HG03135 (cell line): Measurements from ENCODE around the gene TSPAN4.

Experiments
- ATAC-seq: cut with Tn5 transposase; IDR thresholded peaks from one replicate; pipeline ENCODE4 v1.9.1; 2021; ENCODE audit warnings: mild to moderate bottlenecking, moderate library complexity; ENCODE audit not compliant: unreplicated experiment

TSPAN4 gene

GRCh38 chr11:901452-902061 is 58.9 kb downstream of the TSPAN4 start:
- ATAC-seq = no peak

DNA sequence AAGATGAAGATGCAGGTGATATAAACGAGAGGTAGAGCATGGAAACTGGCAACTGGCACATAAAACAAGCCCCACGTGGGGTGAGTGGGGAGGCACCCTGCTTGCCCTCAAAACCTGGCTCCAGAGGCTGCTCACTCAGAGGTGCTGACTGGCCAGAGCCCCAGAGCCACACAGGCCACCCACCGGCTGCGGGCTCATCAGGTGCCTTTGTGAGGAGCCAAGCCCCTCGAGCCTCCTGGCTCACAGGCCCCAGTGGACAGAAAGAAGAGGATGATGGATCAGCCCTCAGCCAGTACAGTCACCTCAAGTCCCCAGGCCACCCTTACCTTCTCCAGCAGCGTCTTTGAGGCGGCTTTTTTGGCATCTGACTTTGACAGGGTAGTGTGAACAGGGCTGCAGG is 61.7 kb downstream of the TSPAN4 start:
- no peak for ATAC-seq

GRCh38 chr11:905952-906351 is 63.3 kb downstream of the TSPAN4 start:
- ATAC-seq = no peak

GRCh38 chr11:907668-908067 is 65.0 kb downstream of the TSPAN4 start:
- no peak for ATAC-seq

- ATAC-seq = no peak
Observed at GRCh38 chr11:908273-908672, 65.6 kb downstream of the TSPAN4 start.

DNA sequence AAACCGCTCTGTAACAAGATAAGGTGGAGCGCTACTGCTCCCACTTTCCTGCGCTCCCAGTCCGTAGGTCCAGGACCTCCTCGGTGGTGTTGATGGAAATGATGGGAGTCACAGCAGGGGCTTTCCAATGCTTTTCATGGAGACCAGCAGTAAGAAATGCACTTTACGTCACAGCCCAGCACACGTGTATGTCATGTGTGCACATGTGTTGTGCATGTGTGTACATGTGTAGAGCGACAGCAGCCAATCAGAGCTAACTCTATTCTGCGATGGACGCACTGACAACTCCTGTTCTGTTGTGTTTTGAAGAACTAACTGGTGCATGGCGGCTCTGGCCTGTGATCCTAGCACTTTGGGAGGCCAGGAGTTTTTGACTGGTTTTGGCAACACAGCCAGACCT is 66.8 kb downstream of the TSPAN4 start:
- ATAC-seq = no peak

GRCh38 chr11:910044-910588 is 67.5 kb downstream of the TSPAN4 start:
- ATAC-seq = no peak

GRCh38 chr11:910589-911030 is 68.0 kb downstream of the TSPAN4 start, which contains the start of gene CHID1:
TSS of gene CHID1 (minus strand) at chr11:910810. CDS start at chr11:904816, 5,994 bp downstream.
- peak; percentile 84 for ATAC-seq

DNA sequence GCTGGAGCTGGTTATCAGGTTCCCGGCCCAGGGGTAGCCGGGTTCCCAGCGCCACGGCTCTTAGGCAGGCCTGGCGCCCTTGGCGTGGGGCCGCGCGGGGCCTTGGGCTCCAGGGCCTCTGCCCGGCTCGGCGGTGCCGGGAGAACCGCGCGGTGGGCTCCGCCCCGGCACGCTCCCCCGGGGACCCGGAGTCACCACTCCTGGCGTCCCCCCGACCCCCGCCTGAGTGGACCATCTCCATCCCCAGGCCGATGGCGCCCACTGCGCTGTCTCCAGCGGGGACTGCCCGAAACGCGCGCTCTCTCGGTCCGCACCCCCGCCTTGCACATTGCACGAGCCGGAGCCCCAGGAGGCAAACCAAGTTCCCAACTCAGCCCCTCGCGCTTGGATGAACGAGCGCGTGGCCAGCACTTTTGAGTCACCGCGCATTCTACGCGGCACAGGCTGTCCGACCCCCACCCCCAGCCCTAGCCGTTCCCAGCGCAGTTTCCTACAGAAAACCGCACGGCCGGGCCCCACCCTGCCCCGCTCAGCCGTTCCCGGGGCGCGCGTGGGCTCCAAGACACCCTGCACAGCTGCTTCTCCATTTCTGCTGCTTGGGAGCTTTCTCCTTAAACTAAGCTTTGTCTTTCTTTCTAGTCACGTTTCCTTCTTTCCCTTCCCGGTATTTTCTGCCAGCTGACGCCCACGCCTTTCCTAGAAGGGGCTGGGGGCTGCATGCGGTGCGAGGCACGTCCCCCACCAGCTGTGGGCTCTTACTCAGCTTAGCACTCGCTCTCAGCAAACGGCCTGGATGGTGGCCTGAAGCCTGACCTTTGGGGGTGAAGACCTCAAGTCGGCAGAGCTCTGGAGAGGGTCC is 68.6 kb downstream of the TSPAN4 start:
- ATAC-seq = peak; percentile 37

GRCh38 chr11:911890-912219 is 69.2 kb downstream of the TSPAN4 start:
- ATAC-seq = no peak

- ATAC-seq = no peak
Observed at GRCh38 chr11:912266-912665, 69.6 kb downstream of the TSPAN4 start.

DNA sequence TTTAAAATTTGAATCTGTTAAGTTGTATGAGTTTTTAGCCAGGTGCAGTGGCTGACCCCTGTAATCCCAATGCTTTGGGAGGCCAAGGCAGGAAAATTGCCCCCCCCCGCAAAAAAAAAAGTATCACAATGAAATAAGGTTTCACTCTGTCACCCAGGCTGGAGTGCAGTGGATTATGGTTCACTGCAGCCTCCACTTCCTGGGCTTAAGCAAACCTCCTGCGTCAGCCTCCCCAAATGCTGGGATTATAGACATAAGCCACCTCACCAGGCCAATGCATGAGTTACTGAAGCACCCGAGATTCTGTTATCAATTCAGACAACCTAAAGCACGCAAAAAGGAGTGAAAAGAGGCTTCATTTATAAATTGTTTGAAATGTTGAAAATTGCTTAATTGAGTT is 70.4 kb downstream of the TSPAN4 start:
- no peak for ATAC-seq

DNA sequence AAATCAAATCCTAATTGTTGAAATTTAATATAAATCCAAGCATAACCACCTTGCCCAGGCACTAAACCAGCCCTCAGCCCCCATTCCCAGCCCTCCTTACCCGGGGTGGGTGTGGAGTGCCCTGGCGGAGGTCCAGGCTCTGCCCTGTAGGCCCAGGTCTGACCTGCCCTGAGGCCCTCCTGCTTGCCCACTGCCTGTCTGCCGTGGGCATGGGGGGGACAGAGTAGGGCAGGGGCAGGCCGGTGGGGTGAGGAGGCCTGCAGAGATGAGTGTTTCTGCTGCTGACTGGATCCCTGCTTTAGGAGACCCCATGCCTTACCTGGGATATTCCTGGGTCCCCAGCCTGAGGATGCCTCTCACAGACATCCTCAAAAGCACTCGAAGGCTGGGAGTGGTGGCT is 71.6 kb downstream of the TSPAN4 start:
- no peak for ATAC-seq

DNA sequence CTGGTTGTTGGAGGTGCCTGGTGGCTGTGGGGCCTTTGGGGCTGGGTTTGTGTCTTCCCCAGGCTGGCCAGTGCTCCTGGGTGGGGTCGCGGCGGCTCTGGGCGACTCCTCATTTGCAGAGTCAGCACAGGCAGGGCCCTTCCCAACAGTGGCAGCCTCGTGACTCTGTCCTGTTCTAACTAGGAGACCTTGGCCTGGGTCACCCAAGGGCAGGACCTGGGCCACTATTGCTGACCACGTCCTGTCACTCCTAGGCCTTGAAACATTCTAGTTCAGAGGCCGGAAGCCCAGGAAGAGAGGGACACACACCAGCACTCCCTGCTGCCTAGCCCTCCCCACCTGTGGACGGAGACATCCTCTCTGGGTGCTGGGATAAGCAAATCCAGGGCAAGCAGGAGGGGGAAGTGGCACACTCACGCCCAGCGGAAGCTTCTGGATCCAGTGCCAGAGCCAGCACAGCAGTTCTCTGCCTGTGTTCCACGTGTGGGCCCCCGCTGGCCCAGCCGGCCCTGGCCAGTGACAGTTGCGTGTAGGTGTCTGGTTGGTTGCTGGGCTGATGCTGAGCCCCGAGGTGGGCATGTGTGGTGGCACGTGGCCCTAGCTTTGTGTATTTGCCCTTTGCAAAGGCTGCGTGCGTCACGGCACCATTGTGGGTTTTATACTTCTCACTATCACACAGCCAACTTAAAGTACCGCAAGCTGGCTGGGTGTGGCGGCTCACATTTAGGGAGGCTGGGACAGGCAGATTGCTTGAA is 72.3 kb downstream of the TSPAN4 start:
- no peak for ATAC-seq
